Measurements from ENCODE around the gene CES3.
"Not testable (repeated sequence)": the region's sequence is repeated elsewhere in the genome, so short reads cannot be mapped to it uniquely, and the experiment has no call there.

Gene CES3

DNA sequence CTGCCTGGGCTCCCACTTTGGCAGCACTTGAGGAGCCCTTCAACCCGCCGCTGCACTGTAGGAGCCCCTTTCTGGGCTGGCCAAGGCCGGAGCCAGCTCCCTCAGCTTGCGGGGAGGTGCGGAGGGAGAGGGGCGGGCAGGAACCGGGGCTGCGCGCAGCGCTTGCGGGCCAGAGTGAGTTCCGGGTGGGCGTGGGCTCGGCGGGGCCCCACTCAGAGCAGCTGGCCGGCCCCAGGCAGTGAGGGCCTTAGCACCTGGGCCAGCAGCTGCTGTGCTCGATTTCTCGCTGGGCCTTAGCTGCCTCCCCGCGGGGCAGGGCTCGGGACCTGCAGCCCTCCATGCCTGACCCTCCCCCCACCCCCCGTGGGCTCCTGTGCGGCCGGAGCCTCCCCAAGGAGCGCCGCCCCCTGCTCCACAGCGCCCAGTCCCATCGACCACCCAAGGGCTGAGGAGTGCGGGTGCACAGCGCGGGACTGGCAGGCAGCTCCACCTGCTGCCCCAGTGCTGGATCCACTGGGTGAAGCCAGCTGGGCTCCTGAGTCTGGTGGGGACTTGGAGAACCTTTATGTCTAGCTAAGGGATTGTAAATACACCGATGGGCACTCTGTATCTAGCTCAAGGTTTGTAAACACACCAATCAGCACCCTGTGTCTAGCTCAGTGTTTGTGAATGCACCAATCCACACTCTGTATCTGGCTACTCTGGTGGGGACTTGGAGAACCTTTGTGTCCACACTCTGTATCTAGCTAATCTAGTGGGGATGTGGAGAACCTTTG is 13.3 kb downstream of the CES3 start:
- DNase-seq: not testable (repeated sequence)

DNA sequence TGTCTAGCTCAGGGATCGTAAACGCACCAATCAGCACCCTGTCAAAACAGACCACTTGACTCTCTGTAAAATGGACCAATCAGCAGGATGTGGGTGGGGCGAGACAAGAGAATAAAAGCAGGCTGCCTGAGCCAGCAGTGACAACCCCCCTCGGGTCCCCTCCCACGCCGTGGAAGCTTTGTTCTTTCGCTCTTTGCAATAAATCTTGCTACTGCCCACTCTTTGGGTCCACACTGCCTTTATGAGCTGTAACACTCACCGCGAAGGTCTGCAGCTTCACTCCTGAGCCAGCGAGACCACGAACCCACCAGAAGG is 13.8 kb downstream of the CES3 start:
- DNase-seq: not testable (repeated sequence)

DNA sequence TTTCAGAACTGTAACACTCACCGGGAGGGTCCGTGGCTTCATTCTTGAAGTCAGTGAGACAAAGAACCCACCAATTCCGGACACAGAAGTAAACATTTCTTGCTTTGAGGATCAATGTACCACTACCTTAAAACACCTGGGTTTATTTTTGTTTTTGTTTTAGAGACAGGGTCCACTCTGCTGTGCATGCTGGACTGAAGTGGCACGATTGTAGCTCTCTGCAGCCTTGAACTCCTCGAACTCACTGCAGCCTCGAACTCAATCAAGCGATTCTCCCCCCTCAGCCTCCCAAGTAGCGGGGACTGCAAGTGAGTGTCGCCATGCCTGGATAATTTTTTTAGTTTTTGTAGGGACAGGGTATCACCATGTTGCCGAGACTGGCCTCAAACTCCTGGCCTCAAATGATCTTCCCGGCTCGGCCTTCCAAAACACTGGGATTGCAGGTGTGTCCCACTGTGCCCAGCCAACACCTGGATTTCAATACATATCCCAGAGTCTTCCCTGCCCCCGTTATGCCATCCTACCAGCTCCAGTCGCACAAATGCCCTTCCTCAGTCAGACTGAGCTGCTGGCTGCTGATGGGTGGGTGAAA is 14.3 kb downstream of the CES3 start:
- no peak for DNase-seq

DNA sequence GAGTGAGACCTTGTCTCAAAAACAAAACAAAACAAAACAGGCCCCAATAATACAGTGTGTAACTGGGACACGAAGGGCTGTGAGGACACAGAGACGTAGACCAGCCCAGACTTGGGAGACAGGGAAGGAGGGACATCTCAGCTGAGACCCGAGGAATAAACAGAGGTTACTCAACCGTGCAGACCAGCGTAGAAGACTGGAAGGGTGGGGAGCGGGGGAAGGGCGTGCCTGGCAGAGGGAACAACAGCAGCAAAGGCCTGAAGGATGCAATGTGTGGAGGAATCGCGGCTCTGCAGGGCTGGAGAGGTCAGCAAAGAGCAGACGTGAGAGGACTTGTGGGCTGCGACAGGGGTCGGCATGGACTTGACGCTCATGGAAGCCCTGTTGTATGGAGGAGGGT is 15.7 kb downstream of the CES3 start:
- no peak for DNase-seq

DNA sequence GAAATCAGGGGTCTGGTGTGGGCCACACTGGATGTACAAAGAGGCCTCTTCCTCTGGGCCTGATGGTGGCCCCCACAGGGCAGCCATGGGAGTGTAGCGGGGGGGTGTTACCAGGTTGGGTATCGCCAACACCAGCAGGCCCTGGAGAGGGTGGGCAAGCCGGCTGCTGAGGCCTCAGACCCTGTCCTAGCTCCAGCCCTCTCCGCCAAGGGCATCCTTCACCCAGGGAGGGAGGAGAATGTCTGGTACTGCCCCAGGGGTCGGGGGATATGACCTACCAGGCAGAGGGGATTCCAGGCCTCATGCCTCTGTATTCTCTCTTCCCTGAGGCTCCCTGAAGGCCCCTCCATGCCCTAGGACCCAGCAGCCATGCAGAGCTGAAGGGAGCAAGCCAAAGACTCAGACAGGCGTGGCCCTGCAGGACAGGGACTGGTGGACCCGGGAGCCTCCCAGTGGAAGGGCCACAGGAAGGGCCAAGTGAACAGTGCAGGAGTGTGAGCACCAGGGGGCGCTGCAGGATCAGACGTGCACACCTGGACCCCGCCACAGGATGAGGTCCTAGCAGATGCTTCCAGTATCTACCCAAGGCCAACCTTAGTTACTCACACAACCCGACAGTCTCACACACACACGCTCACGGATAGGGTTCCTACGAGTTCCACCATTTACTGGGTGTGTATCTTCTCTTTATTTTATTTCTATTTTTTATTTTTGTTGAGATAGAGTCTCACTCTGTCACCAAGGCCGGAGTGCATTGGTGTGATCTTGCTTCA is 16.5 kb downstream of the CES3 start:
- DNase-seq: peak; percentile 79

DNA sequence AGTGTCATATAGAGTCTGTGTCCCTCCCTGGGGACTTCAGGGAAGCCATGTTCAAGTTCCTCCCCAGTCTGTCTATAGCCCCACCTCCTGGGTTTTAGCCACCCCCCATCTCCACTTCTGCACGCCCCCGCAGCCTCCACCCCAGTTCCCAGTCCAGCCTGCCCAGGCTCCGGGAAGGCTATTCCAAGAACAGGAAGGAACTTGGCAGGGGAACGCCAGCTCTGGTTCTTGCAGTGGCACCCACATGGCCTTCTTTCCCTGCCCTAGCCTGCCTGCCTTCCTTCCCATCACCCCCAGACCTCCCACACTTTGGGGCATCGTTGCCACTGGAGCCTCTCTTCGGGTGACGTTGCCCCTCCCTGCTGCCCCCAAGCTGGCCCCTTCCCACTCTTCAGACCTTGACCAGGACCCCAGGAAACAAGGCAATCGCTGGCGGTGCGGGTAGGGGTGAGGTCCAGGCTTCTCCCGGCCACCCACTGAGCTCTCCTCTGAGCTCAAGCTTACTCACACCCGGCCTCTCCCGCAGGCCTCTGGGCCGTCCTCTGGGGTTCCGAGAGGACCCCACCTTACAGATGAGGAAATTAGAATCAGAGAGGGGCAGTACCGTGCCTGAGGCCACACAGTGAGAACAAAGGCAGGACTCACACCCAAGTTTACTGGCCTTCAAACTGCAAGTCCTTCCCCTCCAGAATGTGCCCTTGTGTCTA is 18.1 kb downstream of the CES3 start:
- DNase-seq: peak; percentile 69

DNA sequence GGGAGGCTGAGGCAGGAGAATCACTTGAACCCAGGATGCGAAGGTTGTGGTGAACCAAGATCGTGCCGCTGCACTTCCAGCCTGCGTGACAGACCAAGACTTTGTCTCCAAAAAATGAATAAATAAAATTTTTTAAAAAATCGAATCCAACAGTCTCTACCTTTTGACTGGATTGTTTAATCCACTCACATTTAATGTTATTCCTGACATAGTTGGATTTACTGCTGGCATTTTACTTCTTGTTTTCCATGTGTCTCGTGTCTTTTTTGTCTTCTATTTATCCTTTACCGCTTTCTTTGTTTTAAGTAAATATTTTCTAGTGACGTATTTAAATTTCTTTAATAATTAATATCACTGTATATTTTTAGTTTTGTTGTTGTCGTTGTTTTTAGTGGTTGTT is 22.0 kb downstream of the CES3 start:
- no peak for DNase-seq

DNA sequence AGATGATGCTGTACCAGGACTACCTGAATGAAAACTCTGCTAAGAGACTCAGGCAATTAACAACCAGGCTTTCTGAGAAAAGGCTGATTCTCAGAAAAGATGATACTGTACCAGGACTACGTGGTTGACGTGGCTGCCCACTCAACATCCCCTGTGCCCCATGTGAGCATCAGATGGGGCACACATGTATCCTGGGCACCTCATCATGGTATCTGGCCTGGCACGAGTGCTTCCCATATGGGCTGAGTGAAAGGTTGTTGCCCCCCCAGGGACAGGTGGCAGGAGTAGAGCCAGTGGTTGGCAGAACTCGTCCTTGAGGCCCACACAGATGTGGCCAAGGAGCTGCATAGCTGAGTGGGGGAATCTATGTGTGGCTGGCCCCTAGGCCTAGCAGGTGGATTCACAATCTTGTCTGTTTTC is 23.8 kb downstream of the CES3 start:
- DNase-seq: no peak

DNA sequence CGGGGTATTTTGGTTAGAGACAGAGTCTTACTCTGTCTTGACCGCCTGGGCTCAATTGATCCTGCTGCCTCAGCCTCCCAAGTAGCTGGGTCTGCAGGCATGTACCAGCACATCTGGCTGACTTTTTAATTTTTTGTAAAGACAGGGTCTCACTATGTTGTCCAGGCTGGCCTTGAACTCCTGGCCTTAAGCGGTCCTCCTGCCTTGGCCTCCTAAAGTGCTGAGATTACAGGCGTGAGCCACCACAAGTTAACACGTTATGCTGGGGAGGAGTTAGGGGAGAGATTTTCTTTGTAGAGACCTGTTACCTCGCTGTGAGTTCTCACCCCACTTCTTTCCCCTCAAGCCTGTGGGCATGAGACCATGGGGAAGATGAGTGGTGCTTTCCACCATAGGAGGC is 25.5 kb downstream of the CES3 start:
- no peak for DNase-seq

DNA sequence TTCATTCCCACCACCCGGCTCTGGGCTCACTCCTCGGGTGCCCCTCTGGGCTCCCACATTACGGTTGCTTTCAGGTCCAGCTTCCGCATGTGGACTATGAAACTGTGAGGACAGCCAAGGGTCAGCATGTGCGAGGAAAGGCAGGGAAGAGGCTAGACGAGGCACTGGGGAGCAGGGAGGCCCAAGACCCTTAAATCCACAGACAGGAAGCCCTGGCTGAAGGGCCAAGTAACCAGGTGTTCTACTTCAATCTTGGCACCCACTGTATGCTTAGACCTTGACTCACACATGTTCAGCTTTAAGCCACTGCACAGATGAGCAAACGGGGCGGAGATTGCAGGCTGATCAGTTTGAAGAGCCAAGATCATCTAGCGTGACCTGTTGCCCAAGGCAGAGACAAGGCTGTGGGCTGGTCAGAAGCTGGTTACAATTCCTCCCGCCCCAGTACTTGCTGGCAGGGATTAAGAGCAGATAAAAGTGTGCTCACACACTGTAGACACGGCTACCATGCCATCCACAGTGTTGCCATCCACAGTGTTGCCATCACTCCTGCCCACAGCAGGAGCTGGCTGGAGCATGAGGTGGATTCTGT is 27.2 kb downstream of the CES3 start, which contains the start of gene CES4A:
CES4A (plus strand) TSS at position 393 of the 592 bp plus-strand sequence; CDS start at position 577, 184 bp downstream.
- DNase-seq: no peak

DNA sequence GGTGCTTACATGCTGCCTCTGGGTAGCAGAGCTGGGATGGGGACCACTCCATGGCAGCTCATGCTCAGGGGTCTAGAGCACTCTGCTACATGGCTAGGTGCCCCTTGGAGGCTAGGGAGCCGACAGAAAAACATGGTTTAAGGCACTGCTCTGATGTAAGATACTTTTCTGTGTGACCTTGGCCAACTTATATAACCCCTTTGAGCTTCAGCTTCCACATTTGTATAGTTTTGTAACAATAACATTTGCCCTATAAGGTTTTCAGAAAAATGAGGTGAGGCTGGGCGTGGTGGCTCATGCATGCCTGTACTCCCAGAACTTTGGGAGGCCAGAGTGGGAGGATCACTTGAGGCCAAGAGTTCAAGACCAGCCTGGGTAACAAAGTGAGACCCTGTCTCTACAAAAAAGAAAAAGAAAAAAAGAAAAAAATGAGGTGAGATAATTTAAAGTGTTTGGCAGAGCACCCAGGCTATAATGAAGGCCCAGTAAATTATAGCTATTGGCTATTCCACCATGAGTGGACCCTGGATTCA is 30.5 kb downstream of the CES3 start:
- no peak for DNase-seq

DNA sequence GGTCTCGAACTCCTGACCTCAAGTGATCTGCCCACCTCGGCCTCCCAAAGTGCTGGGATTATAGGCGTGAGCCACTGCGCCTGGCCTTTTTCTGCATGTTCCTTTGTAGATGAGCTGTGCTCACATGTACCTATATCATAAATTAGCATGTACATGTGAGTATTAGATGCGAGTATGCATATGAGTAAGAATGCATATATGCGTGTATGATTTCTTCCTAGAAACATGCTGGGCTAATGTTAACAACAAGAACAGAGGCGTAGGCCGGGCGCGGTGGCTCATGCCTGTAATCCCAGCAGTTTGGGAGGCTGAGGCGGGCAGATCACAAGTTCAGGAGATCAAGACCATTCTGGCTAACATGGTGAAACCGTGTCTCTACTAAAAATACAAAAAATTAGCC is 32.5 kb downstream of the CES3 start:
- DNase-seq: not testable (repeated sequence)

DNA sequence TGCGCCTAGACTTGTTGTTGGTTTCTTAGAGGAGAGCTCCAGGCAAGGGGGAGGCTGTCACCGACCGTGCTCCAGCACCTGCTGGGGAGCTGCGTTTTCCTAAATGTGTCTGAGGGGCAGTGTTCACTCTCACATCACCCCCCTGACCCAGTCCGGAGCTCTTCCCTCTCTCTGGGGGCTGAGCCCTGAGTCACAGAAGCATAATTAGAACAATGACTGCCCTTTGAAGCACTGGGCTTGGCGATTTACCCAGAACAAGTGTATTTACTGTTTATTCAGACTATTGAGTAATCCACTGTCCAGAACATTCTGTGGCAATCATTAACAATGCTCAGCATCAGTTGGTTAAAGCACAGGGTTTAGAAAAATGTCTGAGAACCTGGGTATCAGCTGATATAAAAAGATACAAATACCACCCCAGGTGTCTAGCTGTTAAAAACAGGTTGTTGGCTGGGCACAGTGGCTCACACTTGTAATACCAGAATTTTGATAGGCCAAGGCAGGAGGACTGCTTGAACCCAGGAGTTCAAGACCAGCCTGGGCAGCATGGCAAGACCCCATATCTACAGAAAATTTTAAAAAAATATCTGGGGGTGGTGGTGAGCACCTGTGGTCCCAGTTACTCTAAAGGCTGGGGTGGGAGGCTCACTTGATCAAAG is 35.4 kb downstream of the CES3 start:
- DNase-seq: no peak

DNA sequence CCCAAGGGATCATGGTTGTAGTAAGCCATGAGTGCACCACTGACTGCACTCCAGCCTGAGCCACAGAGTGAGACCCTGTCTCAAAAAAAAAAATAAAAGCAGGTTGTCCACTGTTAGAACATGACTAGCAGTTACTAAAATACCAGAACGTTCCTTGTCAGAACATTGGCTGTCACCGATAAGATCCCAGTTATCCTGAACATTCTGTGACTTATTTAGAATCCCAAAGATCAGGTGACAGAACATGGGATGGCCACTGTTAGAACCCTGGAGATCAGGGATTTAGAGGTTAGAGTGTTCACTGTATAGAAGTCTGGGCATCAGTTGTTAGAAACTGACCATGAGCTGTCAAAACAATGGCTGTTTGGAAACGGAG is 35.9 kb downstream of the CES3 start:
- DNase-seq: no peak

DNA sequence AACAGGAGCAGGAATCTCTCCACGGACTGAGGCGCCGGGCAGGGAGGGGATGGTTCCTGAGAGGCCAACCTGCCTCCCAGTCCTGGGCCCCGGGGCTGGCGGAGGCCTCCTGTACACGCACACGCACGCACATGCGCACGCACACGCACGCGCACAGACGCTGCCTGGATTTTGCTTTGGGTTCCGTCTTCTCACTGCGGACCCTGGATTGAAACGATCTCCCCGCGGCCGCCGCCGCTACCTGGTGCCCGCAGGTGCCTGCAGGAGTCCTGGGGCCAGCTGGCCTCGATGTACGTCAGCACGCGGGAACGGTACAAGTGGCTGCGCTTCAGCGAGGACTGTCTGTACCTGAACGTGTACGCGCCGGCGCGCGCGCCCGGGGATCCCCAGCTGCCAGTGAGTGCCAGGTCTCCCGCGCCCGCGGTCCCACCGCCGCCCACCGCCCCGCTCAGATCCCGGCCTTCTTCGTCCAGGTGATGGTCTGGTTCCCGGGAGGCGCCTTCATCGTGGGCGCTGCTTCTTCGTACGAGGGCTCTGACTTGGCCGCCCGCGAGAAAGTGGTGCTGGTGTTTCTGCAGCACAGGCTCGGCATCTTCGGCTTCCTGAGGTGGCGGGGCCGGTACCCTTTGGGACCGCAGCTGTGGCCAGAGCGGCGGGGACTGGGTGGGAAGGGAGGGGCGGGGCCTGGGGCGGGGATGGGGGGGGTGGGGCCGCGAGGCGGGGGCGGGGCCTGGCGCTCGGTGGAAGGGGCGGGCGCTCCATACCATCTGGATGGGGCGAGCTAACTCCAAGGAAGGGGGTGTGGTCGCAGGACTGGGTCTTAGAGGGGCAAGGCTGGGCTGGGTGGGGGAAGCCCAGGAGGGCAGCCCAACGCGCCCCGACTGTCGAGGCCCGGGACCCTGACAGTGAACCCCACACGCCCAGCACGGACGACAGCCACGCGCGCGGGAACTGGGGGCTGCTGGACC is 39.6 kb downstream of the CES3 start:
- DNase-seq: no peak

DNA sequence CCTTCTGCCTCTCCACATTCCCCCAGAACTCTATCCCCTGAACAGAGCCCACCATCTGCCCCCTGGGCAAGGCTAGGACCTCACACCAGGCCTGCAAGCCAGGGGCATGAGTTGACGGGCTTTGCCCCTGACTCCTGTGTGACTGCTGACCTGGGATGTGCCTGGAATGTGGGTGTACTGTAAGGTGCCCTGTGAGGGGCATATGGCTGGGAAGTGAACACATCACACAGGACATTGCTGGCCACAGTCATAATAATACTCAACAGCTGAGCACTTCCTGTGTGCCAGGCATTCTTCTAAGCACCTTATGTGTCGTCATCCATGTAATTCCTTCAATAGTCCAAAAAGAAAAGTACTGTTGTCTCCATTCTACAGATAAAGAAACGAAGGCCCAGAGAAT is 40.7 kb downstream of the CES3 start:
- no peak for DNase-seq

DNA sequence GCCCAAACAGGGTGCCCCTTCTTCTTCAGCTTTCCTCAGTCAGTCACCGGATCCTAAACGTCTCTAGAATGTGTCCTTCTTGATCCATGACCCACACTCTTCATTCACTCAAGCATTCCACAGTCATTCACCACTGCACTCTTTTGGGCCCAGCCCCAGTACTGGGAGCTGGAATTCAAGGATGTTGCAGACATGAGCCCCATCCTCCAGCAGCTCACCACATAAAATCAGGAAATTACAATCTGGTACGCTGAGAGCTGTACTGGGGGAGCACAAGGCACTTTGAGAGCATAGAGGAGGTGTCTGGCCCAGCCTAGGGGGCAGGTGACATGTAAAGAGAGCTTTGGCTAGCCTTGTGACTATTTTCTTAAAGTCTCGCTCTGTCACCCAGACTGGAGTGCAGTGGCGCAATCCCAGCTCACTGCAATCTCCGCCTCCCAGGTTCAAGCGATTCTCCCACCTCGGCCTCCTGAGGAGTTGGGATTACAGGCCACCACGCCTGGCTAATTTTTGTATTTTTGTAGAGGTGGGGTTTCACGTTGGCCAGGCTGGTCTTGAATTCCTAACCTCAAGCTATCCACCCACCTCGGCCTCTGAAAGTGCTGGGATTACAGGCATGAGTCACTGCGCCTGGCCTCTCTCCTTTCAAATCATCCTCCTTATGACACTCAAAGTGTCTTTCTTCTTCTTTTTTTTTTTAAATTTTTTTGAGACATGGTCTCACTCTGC is 46.0 kb downstream of the CES3 start:
- DNase-seq: peak; percentile 61

DNA sequence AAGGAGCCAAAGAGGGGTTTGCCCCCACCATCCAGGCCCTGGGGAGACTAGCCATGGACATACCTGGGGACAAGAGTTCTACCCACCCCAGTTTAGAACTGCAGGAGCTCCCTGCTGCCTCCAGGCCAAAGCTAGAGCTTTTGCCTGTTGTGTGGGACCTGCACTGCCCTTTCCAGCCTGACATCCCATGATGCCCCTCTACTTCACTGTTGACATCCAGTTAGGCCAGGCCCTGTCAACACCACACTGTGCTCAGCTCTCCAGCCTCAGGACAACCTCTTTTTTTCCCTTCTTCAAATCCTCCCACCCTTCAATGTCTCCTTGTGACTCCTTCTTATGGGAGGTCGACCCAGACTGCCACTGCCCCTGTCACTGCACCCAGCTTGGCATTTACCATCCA is 48.1 kb downstream of the CES3 start:
- DNase-seq: no peak

DNA sequence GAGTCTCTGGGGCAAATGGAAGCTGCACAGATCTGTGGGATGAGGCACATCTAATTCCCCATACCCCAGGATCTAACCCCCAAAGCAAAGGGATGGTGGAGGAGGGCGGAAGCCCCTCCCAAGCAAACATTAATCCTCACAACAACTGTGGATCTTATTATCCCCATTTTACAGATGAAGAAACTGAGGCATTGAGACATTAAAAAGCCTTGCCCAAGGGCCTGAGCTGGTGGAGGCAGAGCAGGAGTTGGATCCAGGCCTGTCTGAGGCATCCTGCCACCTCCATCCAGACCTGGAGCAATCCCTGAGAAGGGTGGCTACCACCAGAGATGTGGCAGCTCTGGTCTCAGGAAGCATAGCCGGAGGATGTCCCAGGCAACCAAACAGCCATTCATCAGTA is 50.2 kb downstream of the CES3 start:
- DNase-seq: no peak

DNA sequence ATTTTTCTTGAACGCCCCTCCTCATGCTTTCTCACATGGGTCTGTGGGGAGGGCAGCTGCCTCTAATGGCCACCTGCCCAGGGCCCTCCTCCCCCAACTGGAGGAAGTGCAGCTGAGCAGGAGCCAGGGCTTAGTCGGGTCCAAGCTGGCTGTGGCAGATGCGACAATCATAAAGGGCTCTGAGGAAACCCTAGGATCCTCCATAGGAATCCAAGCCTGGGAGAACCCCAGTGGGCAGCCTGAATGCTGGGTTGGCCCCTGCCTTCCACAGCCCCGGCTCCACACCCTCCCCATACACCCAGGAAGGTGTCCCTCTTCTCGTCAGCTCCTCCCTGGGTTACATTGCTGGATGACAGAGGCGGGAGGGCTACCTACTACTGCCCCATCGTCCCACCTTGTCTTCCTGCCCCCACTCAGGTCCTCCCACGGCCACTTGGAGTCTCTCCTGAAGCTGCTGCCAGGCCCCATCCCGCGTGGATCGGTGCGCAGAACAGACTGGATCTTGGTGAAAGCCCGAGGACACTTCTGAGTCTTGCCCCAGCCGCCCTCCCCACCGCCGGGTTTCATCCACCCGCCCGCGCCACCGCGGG is 52.3 kb downstream of the CES3 start:
- DNase-seq: no peak
